Superior temporal gyrus (tissue), 1 donor: Measurements from ENCODE around the gene POLR1G.
A peak's percentile ranks its signal among the peaks of the same experiment; 100 is the strongest.

Source experiments
- DNase-seq: peaks from one replicate; pipeline ENCODE4 v3.0.0-alpha.2; 2016; ENCODE audit errors: extremely low spot score

Gene POLR1G

GRCh38 chr19:45444318-45445041 lies 38.0 kb downstream of the POLR1G start:
- DNase-seq, result peak; percentile 77

DNA sequence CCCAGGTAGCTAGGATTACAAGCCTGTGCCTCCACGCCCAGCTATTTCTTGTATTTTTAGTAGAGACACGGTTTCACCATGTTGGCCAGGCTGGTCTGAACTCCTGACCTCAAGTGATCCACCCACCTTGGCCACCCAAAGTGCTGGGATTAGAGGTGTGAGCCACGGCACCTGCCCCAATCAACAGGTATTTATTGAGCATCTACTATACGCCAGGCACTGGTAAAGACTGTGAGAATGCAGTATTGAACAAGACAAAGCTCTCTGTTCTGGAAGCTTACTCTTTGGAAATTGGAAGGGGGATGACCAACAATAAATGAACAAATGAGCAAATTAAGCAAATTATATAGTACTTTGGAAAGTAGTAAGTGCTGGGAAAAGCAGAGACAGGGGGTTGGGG lies 38.7 kb downstream of the POLR1G start:
- no peak for DNase-seq

DNA sequence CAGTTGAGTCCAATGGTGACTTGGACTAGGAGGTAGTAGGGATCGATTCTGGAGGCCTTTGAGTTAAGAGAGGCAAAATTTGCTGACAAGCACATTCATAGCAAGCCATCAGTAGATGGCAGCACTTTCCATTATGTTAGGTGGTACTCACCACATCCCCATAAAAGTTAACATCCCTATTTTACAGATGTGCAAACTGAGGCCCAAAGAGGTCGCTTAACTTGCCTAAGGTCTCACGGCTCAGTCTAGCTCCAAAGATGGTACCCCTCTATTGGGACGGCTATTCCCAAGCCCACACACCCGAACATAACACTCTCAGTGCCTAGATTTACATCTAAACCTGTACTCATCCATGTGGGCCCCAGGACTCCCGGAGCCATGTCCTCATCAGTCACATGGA lies 39.9 kb downstream of the POLR1G start:
- DNase-seq, result peak; percentile 25

GRCh38 chr19:45446944-45447343 lies 40.5 kb downstream of the POLR1G start:
- DNase-seq, result no peak

GRCh38 chr19:45448425-45448756 lies 41.9 kb downstream of the POLR1G start:
- DNase-seq, result no peak

GRCh38 chr19:45448887-45449299 lies 42.4 kb downstream of the POLR1G start:
- DNase-seq, result peak; percentile 17

- peak; percentile 34 for DNase-seq
Observed at GRCh38 chr19:45450012-45450333, 43.5 kb downstream of the POLR1G start.

DNA sequence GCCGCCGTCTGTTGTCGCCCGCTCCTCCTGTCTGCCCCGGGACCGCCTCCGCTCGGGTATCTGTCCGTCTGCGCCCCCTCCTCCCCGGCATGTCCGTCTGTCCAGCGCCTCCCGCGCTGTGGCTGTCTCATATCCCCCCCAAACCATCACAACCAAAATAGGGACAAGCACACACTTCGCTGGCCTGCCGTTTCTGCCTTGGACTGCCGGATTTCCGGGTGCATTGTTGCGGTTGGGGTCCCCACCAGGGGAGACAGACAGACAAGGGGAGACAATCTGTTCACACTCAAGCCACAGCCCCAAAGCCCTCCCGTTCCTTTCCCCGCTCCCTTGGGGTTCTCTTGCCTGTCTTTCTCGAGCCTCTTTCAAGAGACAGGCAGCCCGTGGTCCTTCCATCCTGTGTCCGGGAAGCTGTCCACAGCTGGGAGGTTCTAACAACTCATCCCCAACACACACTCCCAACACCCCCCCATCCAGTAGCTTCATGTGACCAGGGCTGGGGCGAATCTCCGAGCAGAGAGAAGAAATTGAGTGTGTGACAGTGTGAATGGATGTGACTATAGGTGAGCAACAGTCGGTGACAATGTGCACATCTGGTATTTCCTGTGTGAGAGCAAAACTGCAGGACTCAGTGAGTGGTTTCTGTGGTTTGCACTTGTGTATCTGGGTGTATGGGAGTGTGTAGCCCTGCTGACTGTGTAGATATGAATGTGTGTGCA lies 44.8 kb downstream of the POLR1G start:
- DNase-seq, result peak; percentile 23

- DNase-seq, result no peak
Observed at GRCh38 chr19:45451850-45452387, 45.5 kb downstream of the POLR1G start.

- DNase-seq, result no peak
Observed at GRCh38 chr19:45455707-45456499, 49.5 kb downstream of the POLR1G start.

- no peak for DNase-seq
Observed at GRCh38 chr19:45456500-45456815, 50.0 kb downstream of the POLR1G start.

GRCh38 chr19:45457776-45458175 lies 51.3 kb downstream of the POLR1G start:
- DNase-seq, result no peak
